Activated naive CD4-positive, alpha-beta T cell treated with anti-CD3 and anti-CD28 coated beads, Interleukin-2, amount 50 U/mL, for 72 hours (primary cell): Measurements from ENCODE around the gene CCDC150. TPM values are rescaled to one million over a fixed set of nuclear protein-coding genes. Genes with fewer than 3 reads are reported as not detected.

Experiments used
- total RNA-seq, 2 donors: library from RNA; stranded (reverse); gene quantifications; one replicate each; pipeline ENCODE4 v1.2.3, GENCODE V29; 2022

CCDC150 gene
- total RNA-seq, 2 donors from 2014 or later, result 23.3 to 24.0 TPM

Other genes starting within 250 kb of the CCDC150 start
- 1 to 10 TPM; 1.7 to 3.1 TPM for gene HECW2, start 46.2 kb upstream of the CCDC150 start, total RNA-seq
- gene GTF3C3, start 160.0 kb downstream of the CCDC150 start, total RNA-seq, result 10 to 100 TPM; 67.7 to 90.2 TPM
- under 1 TPM in 1 of 2 donors, not detected in 1; 0.53 TPM for gene C2orf66, start 169.6 kb downstream of the CCDC150 start, total RNA-seq